COLO668 (cell line): Measurements from ENCODE around the gene MTOR.
"Not testable (repeated sequence)": the region's sequence is repeated elsewhere in the genome, so short reads cannot be mapped to it uniquely, and the experiment has no call there.

Experiments used
- DNase-seq: peaks from one replicate; lab custom pipeline; 2025; ENCODE audit not compliant: unreplicated experiment; lab: John Stamatoyannopoulos, UW

MTOR gene

GRCh38 chr1:11125931-11126330 is 136.4 kb downstream of the MTOR start:
- no peak for DNase-seq

- DNase-seq: no peak
These were observed 137.4 kb downstream of the MTOR start for GRCh38 chr1:11124965-11125364.

- no peak for DNase-seq
These were observed 146.0 kb downstream of the MTOR start for GRCh38 chr1:11116318-11116717.

GRCh38 chr1:11114966-11115365 is 147.4 kb downstream of the MTOR start:
- DNase-seq: no peak

- no peak for DNase-seq
These were observed 153.1 kb downstream of the MTOR start for GRCh38 chr1:11109047-11109760.

GRCh38 chr1:11107599-11107998 is 154.8 kb downstream of the MTOR start:
- DNase-seq: no peak

- DNase-seq: no peak
These were observed 156.8 kb downstream of the MTOR start for GRCh38 chr1:11105586-11105985.

- no peak for DNase-seq
These were observed 161.0 kb downstream of the MTOR start for GRCh38 chr1:11101347-11101746.

GRCh38 chr1:11100806-11101205 is 161.5 kb downstream of the MTOR start:
- not testable (repeated sequence) for DNase-seq

GRCh38 chr1:11100149-11100493 is 162.2 kb downstream of the MTOR start:
- no peak for DNase-seq

GRCh38 chr1:11099310-11100148 is 162.8 kb downstream of the MTOR start, which contains the start of gene EXOSC10:
Gene EXOSC10, minus strand, starts transcription at chr1:11099869. Its CDS starts 38 bp downstream, at chr1:11099831.
- peak; percentile 99 for DNase-seq

- DNase-seq: no peak
These were observed 163.4 kb downstream of the MTOR start for GRCh38 chr1:11098931-11099309.

- not testable (repeated sequence) for DNase-seq
These were observed 178.6 kb downstream of the MTOR start for GRCh38 chr1:11083784-11084183.

- DNase-seq: no peak
These were observed 181.4 kb downstream of the MTOR start for GRCh38 chr1:11080931-11081330.

GRCh38 chr1:11078631-11079030 is 183.7 kb downstream of the MTOR start:
- no peak for DNase-seq

GRCh38 chr1:11073398-11073797 is 189.0 kb downstream of the MTOR start:
- DNase-seq: not testable (repeated sequence)

- no peak for DNase-seq
These were observed 190.0 kb downstream of the MTOR start for GRCh38 chr1:11072216-11072917.

GRCh38 chr1:11071463-11072215 is 190.7 kb downstream of the MTOR start:
- no peak for DNase-seq

- no peak for DNase-seq
These were observed 191.5 kb downstream of the MTOR start for GRCh38 chr1:11070876-11071275.

- no peak for DNase-seq
These were observed 193.5 kb downstream of the MTOR start for GRCh38 chr1:11068600-11069473.
